Measurements from ENCODE around the gene ZNF221. TPM values are rescaled to one million over a fixed set of nuclear protein-coding genes. Genes with fewer than 3 reads are reported as not detected.

ZNF221 gene
- total and polyA plus RNA-seq, 11 donors = 2.4 to 6.7 (median 3.7) TPM

DNA sequence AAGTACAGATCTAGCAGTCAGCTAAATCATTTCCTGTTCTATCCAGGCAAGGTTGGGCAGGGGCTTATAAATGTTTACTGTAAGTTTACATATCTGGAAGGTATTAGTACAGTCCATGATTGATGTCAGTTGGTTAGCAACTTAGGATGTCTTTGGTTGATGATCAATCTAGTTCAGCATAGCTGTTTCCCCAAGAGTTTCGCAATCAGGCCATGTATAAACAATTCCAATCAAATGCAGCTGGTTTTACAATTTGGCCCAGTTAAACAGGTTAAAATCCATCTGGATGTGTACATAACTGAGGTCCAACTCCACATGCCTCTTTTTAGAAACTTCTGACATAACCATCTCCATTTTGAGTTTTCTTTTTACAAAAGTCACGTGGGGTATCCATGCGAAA, 6.9 kb downstream of the ZNF221 start:
- Histone ChIP-seq H3K27ac (no peak overlapping the region), H3K9me3 (peaks cover 0 to 91% (median 61%) of the 10 kb centered on the region in 12 donors), H3K4me1 (no peaks in the 10 kb centered on the region), H3K27me3 (no peaks in the 10 kb centered on the region), H3K4me3 (no peak overlapping the region), H3K36me3 (peaks cover 0 to 59% (median 4%) of the 10 kb centered on the region in 9 donors)
- intact Hi-C loops (cut with DNase I) = no loop called here
- DNase-seq = no peak
- TF ChIP-seq POLR2A (IDR thresholded peaks at IDR 0.05) = no peak
- TF ChIP-seq, protein P1, sequence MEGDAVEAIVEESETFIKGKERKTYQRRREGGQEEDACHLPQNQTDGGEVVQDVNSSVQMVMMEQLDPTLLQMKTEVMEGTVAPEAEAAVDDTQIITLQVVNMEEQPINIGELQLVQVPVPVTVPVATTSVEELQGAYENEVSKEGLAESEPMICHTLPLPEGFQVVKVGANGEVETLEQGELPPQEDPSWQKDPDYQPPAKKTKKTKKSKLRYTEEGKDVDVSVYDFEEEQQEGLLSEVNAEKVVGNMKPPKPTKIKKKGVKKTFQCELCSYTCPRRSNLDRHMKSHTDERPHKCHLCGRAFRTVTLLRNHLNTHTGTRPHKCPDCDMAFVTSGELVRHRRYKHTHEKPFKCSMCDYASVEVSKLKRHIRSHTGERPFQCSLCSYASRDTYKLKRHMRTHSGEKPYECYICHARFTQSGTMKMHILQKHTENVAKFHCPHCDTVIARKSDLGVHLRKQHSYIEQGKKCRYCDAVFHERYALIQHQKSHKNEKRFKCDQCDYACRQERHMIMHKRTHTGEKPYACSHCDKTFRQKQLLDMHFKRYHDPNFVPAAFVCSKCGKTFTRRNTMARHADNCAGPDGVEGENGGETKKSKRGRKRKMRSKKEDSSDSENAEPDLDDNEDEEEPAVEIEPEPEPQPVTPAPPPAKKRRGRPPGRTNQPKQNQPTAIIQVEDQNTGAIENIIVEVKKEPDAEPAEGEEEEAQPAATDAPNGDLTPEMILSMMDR (IDR thresholded peaks at IDR 0.05) = no peak
- no peak for ATAC-seq
- WGBS, 4 donors = 95 to 98% (median 98%) methylated on average over 3 of the region's 3 CpGs

DNA sequence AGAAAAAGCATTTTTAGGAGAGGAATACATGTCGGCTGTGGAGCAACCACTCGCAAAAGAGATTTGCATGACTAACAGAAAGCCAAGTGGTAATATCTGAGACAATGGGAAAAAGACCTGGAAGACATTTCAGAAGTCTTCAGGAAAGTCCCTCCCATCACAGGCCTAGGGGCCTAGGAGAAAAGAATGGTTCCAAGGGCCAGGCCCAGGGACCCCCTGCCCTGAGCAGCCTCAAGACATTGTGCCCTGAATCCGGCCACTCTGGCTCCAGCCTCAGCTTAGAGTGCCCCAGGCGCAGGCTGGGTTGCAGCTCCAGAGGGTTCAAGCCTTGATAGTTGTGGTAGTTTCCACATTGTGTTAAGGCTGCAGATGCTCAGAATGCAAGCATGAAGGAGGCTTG, 9.4 kb downstream of the ZNF221 start:
- TF ChIP-seq, protein P1 (IDR thresholded peaks at IDR 0.05) = no peak
- TF ChIP-seq POLR2A (IDR thresholded peaks at IDR 0.05) = no peak
- intact Hi-C loops (cut with DNase I) = no loop called here
- Histone ChIP-seq H3K4me1 (no peaks in the 10 kb centered on the region), H3K27ac (no peak overlapping the region), H3K9me3 (peaks cover 0 to 100% (median 80%) of the 10 kb centered on the region in 12 donors), H3K4me3 (no peak overlapping the region), H3K27me3 (no peaks in the 10 kb centered on the region), H3K36me3 (peaks cover 4 to 74% (median 25%) of the 10 kb centered on the region in 9 donors)
- ATAC-seq (no peak), DNase-seq (no peak)
- 70 to 74% (median 72%) methylated on average over 4 of the region's 4 CpGs for WGBS, 4 donors

DNA sequence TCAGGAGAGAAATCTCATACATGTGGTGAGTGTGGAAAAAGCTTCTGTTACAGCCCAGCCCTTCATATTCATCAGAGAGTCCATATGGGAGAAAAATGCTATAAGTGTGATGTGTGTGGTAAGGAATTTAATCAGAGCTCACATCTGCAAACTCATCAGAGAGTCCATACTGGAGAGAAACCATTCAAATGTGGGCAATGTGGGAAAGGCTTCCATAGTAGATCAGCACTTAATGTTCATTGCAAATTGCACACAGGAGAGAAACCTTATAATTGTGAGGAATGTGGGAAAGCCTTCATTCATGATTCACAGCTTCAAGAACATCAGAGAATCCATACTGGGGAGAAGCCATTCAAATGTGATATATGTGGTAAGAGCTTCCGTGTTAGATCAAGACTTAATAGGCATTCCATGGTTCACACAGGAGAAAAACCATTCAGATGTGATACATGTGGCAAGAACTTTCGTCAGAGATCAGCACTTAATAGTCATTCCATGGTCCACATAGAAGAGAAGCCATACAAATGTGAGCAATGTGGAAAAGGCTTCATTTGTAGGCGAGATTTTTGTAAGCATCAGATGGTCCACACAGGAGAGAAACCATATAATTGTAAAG, 15.2 kb downstream of the ZNF221 start:
- no peak overlapping the region for H3K27ac ChIP-seq
- no peaks in the 10 kb centered on the region for H3K27me3 ChIP-seq
- peaks cover 0 to 100% (median 91%) of the 10 kb centered on the region in 12 donors for H3K9me3 ChIP-seq
- peaks cover 20 to 96% (median 55%) of the 10 kb centered on the region in 9 donors for H3K36me3 ChIP-seq
- 98 to 99% (median 98%) methylated on average over 3 of the region's 3 CpGs for WGBS, 4 donors
- no peaks in the 10 kb centered on the region for H3K4me1 ChIP-seq
- DNase-seq (no peak), ATAC-seq (no peak)
- no peak overlapping the region for H3K4me3 ChIP-seq
- intact Hi-C loops (cut with DNase I) = no loop called here
- no peak for TF ChIP-seq POLR2A (IDR thresholded peaks at IDR 0.05)
- TF ChIP-seq, protein P1 (IDR thresholded peaks at IDR 0.05) = no peak

DNA sequence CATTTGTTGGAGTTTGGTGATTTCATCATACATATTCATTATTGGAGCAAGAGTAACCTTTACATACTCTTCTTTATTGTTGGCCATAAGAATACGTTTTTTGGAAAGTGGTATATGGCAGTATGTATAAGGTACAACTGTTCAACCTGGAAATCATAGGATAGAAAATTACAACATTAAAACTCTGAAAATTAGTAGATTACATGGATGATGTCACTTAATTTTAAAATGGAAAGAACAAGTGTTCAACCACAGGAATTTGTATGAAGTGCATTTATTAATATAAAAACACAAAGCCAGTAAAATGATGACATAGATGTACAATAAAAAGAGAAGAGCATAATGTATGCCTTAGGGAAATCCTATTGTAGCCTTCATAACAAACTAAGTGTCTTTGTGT, 25.7 kb downstream of the ZNF221 start:
- intact Hi-C loops (cut with DNase I) = no loop called here
- peaks cover 0 to 100% (median 65%) of the 10 kb centered on the region in 12 donors for H3K9me3 ChIP-seq
- 90 to 96% (median 95%) methylated on average over 1 of the region's 1 CpG for WGBS, 4 donors
- no peak overlapping the region for H3K4me3 ChIP-seq
- DNase-seq = no peak
- no peaks in the 10 kb centered on the region for H3K36me3 ChIP-seq
- H3K27ac ChIP-seq = no peak overlapping the region
- no peak for TF ChIP-seq POLR2A (IDR thresholded peaks at IDR 0.05)
- TF ChIP-seq, protein P1 (IDR thresholded peaks at IDR 0.05) = no peak
- no peaks in the 10 kb centered on the region for H3K4me1 ChIP-seq
- no peak for ATAC-seq
- no peaks in the 10 kb centered on the region for H3K27me3 ChIP-seq
